SK-N-SH treated with all-trans-retinoic acid at 6 μM for 48 hours (cell line): ENCODE measurements around the gene AREL1.

ENCODE experiments used
- BACH2 ChIP-seq: fragments of 250-450 bp; sonication (Bioruptor Pico); IDR thresholded peaks from 2 replicates; pipeline ENCODE4 v1.9.0; 2021; ENCODE audit warnings: mild to moderate bottlenecking, borderline replicate concordance
- CSRNP3 ChIP-seq: fragments of 250-450 bp; sonication (Bioruptor Pico); IDR thresholded peaks from 2 replicates; pipeline ENCODE4 v1.5.1; 2021; ENCODE audit warnings: mild to moderate bottlenecking, moderate library complexity
- ISL1 ChIP-seq: fragments of 250-450 bp; sonication (Bioruptor Pico); IDR thresholded peaks from 2 replicates; pipeline ENCODE4 v2.1.2; 2022; ENCODE audit warnings: mild to moderate bottlenecking, moderate library complexity
- OSR1 ChIP-seq: fragments of 250-450 bp; sonication (Bioruptor Pico); IDR thresholded peaks from 2 replicates; pipeline ENCODE4 v1.8.0; 2022; ENCODE audit warnings: moderate library complexity, mild to moderate bottlenecking, inconsistent platforms
- TOX ChIP-seq: fragments of 250-450 bp; sonication (Bioruptor Pico); IDR thresholded peaks from 2 replicates; pipeline ENCODE4 v1.8.0; 2021; ENCODE audit warnings: mild to moderate bottlenecking, moderate library complexity, borderline replicate concordance
- ZFP3 ChIP-seq: fragments of 250-450 bp; sonication (Bioruptor Pico); IDR thresholded peaks from 2 replicates; pipeline ENCODE4 v1.5.0; 2020; ENCODE audit warnings: mild to moderate bottlenecking, moderate library complexity
- ZNF565 ChIP-seq: fragments of 450-650 bp; formaldehyde crosslinking; conservative IDR thresholded peaks from 2 replicates; pipeline ENCODE4 v1.5.0; 2020; ENCODE audit warnings: low read depth, mild to moderate bottlenecking, moderate library complexity

DNA sequence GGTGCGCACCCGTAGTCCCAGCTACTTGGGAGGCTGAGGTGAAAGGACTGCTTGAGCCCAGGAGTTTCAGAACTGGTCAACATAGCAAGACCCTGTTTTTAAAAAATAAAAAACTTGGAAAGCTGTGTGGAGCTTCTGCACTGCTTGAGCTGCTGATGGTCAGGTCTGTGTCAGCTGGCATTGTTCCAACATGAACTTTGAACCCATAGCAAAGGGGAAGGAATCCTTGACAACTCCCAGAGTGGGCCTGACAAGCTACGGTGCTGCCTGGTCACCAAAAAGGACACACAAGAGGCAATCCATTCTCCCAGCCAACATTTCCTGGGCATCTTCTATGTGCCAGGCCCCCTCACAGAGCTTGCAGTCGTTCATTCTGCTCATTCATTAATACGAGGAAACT is 84.5 kb downstream of the AREL1 start:
- no peak for TF ChIP-seq ZFP3 (CRISPR knock-in tag)
- TF ChIP-seq ISL1 = no peak
- TF ChIP-seq ZNF565 (CRISPR knock-in tag) = no peak
- TF ChIP-seq CSRNP3 (CRISPR knock-in tag) = no peak
- TF ChIP-seq TOX (CRISPR knock-in tag) = no peak
- no peak for TF ChIP-seq BACH2 (CRISPR knock-in tag)
- TF ChIP-seq OSR1 (CRISPR knock-in tag) = no peak
